Naive thymus-derived CD4-positive, alpha-beta T cell (primary cell): ENCODE data around the gene SPATA33. TPM values are rescaled to one million over a fixed set of nuclear protein-coding genes. Genes with fewer than 3 reads are reported as not detected.
"Not testable (repeated sequence)": the region's sequence is repeated elsewhere in the genome, so short reads cannot be mapped to it uniquely, and the experiment has no call there.

Experiments used
- ATAC-seq: fragments of 150-1000 bp; cut with Tn5 transposase; 2 replicates; pipeline ENCODE4 v1.10.0; 2021; ENCODE audit warnings: mild to moderate bottlenecking, moderate library complexity
- CTCF ChIA-PET: fragments of 350-600 bp; sonication (Branson Sonifier 250); formaldehyde crosslinking; loops from one replicate; lab custom pipeline; 2021; ENCODE audit warnings: antibody characterized with exemption; lab: Charles Lee
- POLR2A ChIA-PET: fragments of 350-600 bp; sonication (Branson Sonifier 250); formaldehyde crosslinking; loops from one replicate; lab custom pipeline; 2021; ENCODE audit warnings: antibody characterized with exemption, inconsistent platforms; lab: Charles Lee
- DNase-seq, 9 donors: peaks; one replicate each; pipeline versions ENCODE4 v3.0.0 to v3.0.0-alpha.2; 2020 to 2022; ENCODE audit warnings: mixed read lengths in 1 of 9
- H3K27ac ChIP-seq: one replicate; pipeline ENCODE4 v1.7.0; 2013; ENCODE audit warnings: mild to moderate bottlenecking, low read depth, low read length, moderate library complexity
- H3K27me3 ChIP-seq, 2 donors: one replicate each; pipeline ENCODE4 v1.7.0; 2013; ENCODE audit warnings: low read length in 2 of 2, mild to moderate bottlenecking in 2 of 2, moderate library complexity in 2 of 2; ENCODE audit not compliant: control insufficient read depth in 2 of 2, insufficient read depth in 2 of 2
- H3K36me3 ChIP-seq, 3 experiments: 1 replicate in 2 of 3; 2 replicates in 1 of 3; pipeline ENCODE4 v1.7.0; 2013; ENCODE audit warnings: low read length in 3 of 3, mild to moderate bottlenecking in 3 of 3, moderate library complexity in 1 of 3; ENCODE audit not compliant: insufficient read depth in 3 of 3, control insufficient read depth in 2 of 3
- H3K4me1 ChIP-seq, 2 donors: one replicate each; pipeline ENCODE4 v1.7.0; 2013; ENCODE audit warnings: low read length in 2 of 2, mild to moderate bottlenecking in 2 of 2, moderate library complexity in 1 of 2; ENCODE audit not compliant: control insufficient read depth in 2 of 2, insufficient read depth in 2 of 2
- H3K4me3 ChIP-seq: 2 replicates; pipeline ENCODE4 v1.7.0; 2013; ENCODE audit warnings: mild to moderate bottlenecking, low read length
- H3K9me3 ChIP-seq, 3 experiments: 1 replicate in 2 of 3; 2 replicates in 1 of 3; pipeline ENCODE4 v1.7.0; 2013; ENCODE audit warnings: low read length in 3 of 3; ENCODE audit not compliant: control insufficient read depth in 2 of 3
- H3K27ac Mint-ChIP-seq, 9 donors: one replicate each; pipeline ENCODE4 v1.8.0; 2020 to 2022; ENCODE audit warnings: mixed read lengths in 9 of 9, mild to moderate bottlenecking in 8 of 9, moderate library complexity in 5 of 9, inconsistent platforms in 2 of 9
- H3K27me3 Mint-ChIP-seq, 5 donors: one replicate each; pipeline ENCODE4 v1.8.0; 2021 to 2022; ENCODE audit warnings: mixed read lengths in 5 of 5, mild to moderate bottlenecking in 1 of 5
- H3K36me3 Mint-ChIP-seq, 5 donors: one replicate each; pipeline ENCODE4 v1.8.0; 2020 to 2022; ENCODE audit warnings: mixed read lengths in 5 of 5, mild to moderate bottlenecking in 3 of 5, inconsistent platforms in 1 of 5
- H3K4me1 Mint-ChIP-seq, 7 donors: one replicate each; pipeline ENCODE4 v1.8.0; 2020 to 2022; ENCODE audit warnings: mixed read lengths in 7 of 7, mild to moderate bottlenecking in 3 of 7, inconsistent platforms in 1 of 7
- H3K4me3 Mint-ChIP-seq, 10 donors: one replicate each; pipeline ENCODE4 v1.8.0; 2020 to 2022; ENCODE audit warnings: mild to moderate bottlenecking in 10 of 10, mixed read lengths in 10 of 10, moderate library complexity in 6 of 10, inconsistent platforms in 2 of 10
- H3K9me3 Mint-ChIP-seq, 11 donors: one replicate each; pipeline ENCODE4 v1.8.0; 2020 to 2022; ENCODE audit warnings: mixed read lengths in 11 of 11, mild to moderate bottlenecking in 4 of 11, inconsistent platforms in 1 of 11, moderate library complexity in 1 of 11
- intact Hi-C, 2 donors: fragments of 100-400 bp; cut with micrococcal nuclease; formaldehyde crosslinking; loops; one replicate each; pipeline ENCODE4 v1.15.1; 2023
- polyA plus RNA-seq, 2 donors: library from polyadenylated mRNA; unstranded; fragments of 300-500 nt; fragmentation: Illumina TruSeq; gene quantifications; one replicate each; pipeline ENCODE4 v1.2.3, GENCODE V29; 2021
- total RNA-seq, 6 experiments: library from RNA in 5 of 6; stranded (reverse) in 5 of 6; gene quantifications; 1 replicate in 5 of 6; 2 replicates in 1 of 6; pipeline ENCODE4 v1.2.3 and lab custom pipeline; 2021 to 2026

Gene SPATA33
- total and polyA plus RNA-seq, 7 experiments from 2014 or later, result 2.4 to 17.0 (median 6.6) TPM

DNA sequence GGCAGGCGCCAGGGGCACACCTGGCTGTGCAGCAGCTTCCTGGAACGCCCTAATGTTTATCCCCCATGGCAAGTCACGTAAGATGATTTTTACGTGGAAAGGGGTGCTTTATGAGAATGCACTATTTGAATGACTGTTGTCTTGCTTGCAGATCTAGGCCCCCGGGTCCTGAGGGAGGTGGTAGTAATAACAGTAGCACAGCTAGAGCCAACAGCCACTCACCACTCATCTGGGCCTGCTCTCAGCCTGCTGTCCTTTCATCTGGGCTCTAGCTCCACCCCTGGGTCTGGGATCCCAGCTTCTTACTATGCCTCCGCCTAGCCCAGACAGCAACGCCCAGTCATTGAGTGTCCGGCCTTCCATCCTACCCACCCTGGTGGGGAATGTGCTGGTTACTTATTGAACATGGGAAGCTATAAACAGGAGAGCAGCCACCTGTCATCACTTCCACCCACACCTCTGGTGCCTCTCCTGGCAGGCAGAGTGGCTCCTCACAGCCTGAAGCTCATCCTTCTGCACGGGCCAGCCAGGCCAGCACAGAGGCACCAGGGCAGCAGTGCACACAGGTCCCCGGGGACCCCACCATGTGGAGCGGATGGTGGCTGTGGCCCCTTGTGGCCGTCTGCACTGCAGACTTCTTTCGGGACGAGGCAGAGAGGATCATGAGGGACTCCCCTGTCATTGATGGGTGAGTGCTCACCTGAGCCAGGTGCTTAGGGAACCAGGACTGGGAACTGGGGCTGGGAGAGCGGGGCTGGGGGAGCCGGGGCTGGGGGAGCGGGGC lies 27.6 kb upstream of the SPATA33 start:
- Histone ChIP-seq H3K27me3 (no peaks in the 10 kb centered on the region), H3K4me1 (no peaks in the 10 kb centered on the region), H3K36me3 (no peaks in the 10 kb centered on the region), H3K27ac (no peak overlapping the region), H3K4me3 (no peak overlapping the region), H3K9me3 (no peaks in the 10 kb centered on the region)
- CTCF ChIA-PET, result no interaction called here
- DNase-seq (no peak), ATAC-seq (no peak)
- Mint-ChIP-seq H3K36me3 (no peaks in the 10 kb centered on the region), H3K4me1 (no peaks in the 10 kb centered on the region), H3K4me3 (no peak overlapping the region), H3K27ac (no peak overlapping the region), H3K9me3 (no peaks in the 10 kb centered on the region), H3K27me3 (peaks cover 0 to 6% (median 0%) of the 10 kb centered on the region in 5 donors)
- POLR2A ChIA-PET, result no interaction called here
- intact Hi-C loops, result no loop called here

DNA sequence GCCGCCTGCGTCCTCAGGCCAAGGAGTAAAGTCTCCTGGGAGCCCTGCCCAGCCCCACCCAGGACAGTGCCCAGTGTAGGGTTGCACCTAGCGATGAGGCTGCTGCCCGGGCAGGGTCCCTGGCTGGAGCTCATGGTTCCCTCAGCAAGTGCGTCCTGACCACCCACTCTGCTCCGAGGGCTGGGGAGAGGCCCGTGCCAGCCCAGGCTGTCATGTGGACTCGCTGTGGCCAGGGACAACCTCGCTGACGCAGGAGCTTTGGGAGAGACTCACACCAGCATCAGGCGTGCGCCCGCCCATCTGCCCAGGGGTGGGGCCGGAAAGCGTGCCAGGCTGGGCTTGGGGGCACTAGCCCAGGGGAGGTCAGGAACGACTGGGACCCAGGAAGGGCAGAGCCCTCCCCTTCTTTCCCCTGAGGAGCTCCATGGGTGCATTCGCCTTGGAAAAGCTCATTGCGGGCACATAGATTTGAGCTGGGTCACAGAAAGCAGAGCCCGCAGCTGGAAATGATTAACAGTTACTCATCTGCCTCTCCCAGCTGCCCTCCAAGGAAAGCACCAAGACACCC lies 24.5 kb upstream of the SPATA33 start:
- Histone ChIP-seq H3K4me3 (no peak overlapping the region), H3K36me3 (no peaks in the 10 kb centered on the region), H3K27me3 (no peaks in the 10 kb centered on the region), H3K4me1 (no peaks in the 10 kb centered on the region), H3K9me3 (no peaks in the 10 kb centered on the region), H3K27ac (no peak overlapping the region)
- H3K4me1 Mint-ChIP-seq, result no peaks in the 10 kb centered on the region
- ChIA-PET CTCF (interaction anchor here (0.7 kb wide), 1 partner anchor 355 kb away, joined by 3 read pairs; no protein-coding TSS in a partner anchor), POLR2A (no interaction called here)
- ATAC-seq (no peak), DNase-seq (no peak)
- H3K27ac Mint-ChIP-seq, result no peak overlapping the region
- peaks cover 0 to 3% (median 0%) of the 10 kb centered on the region in 5 donors for H3K27me3 Mint-ChIP-seq
- no peaks in the 10 kb centered on the region for H3K9me3 Mint-ChIP-seq
- intact Hi-C loops, result no loop called here
- no peaks in the 10 kb centered on the region for H3K36me3 Mint-ChIP-seq
- no peak overlapping the region for H3K4me3 Mint-ChIP-seq

DNA sequence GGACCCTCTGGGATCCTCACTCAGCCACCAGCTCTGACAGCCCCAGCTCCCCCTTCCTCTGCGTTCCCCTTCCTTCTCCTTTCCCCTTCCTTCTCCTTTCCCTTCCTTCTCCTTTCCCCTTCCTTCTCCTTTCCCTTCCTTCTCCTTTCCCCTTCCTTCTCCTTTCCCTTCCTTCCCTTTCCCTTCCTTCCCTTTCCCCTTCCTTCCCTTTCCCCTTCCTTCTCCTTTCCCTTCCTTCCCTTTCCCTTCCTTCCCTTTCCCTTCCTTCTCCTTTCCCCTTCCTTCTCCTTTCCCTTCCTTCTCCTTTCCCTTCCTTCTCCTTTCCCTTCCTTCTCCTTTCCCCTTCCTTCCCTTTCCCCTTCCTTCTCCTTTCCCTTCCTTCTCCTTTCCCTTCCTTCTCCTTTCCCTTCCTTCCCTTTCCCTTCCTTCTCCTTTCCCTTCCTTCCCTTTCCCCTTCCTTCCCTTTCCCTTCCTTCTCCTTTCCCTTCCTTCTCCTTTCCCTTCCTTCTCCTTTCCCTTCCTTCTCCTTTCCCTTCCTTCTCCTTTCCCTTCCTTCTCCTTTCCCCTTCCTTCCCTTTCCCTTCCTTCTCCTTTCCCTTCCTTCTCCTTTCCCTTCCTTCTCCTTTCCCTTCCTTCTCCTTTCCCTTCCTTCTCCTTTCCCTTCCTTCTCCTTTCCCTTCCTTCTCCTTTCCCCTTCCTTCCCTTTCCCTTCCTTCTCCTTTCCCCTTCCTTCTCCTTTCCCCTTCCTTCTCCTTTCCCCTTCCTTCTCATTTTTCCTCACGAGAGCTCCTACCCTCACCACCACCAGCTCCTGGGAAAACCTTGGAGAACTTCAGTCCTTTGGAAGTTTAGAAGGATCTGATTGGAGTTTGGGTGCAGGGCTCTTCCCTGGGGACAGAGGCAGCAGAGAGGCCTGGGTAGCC lies 22.9 kb upstream of the SPATA33 start:
- intact Hi-C loops, H3K36me3 ChIP-seq, H3K9me3 ChIP-seq, H3K27ac ChIP-seq, POLR2A ChIA-PET, H3K27me3 Mint-ChIP-seq, H3K36me3 Mint-ChIP-seq, ATAC-seq, H3K27ac Mint-ChIP-seq, H3K9me3 Mint-ChIP-seq, H3K4me3 Mint-ChIP-seq, H3K4me3 ChIP-seq, H3K4me1 ChIP-seq, DNase-seq, H3K4me1 Mint-ChIP-seq, H3K27me3 ChIP-seq: not testable (repeated sequence)
- CTCF ChIA-PET, result interaction anchor here (0.6 kb wide), 1 partner anchor 119 kb away, joined by 4 read pairs; no protein-coding TSS in a partner anchor

DNA sequence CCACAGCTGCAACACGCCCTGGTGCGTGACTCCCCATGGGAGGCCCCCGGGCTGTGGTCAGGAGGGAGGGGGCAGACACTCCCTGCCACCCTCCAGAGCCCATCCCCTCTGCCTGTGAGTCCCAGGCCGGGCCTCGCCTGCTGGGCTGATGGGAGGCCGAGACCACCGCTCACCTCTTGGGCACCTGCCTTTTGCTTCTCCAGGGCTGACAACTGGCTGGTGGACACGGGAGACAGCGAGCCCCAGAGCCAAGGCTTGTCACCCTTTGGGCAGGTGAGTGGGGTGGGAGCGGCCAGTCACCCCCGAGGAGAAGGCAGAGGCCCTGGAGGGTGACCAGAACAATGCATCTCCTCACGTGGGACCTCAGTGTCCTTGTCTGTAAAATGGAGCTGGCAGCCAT lies 21.0 kb upstream of the SPATA33 start:
- POLR2A ChIA-PET, result no interaction called here

DNA sequence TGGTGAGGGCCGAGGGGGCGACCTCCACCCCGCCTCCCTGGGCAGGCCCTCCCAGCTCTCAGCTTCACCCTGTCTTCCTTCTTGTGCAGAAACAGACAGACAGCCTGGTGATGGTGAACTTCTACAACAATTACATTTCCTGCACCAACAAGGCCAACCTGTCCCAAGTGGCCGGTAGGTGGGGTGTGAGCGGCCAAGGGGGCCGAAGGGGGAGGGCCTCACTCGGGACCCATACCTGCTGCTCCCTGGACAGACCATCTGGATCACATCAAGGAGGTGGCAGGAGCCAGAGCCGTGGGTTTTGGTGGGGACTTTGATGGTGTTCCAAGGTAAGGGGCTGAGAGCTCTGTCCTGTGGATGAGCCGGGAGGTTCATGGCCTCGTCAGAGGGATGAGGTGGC lies 20.3 kb upstream of the SPATA33 start:
- no peak overlapping the region for H3K4me3 Mint-ChIP-seq
- Histone ChIP-seq H3K4me1 (no peaks in the 10 kb centered on the region), H3K4me3 (no peak overlapping the region), H3K9me3 (no peaks in the 10 kb centered on the region), H3K27ac (no peak overlapping the region), H3K27me3 (no peaks in the 10 kb centered on the region), H3K36me3 (no peaks in the 10 kb centered on the region)
- ATAC-seq (no peak), DNase-seq (no peak)
- intact Hi-C loops, result no loop called here
- H3K4me1 Mint-ChIP-seq, result peaks cover 0 to 10% (median 7%) of the 10 kb centered on the region in 7 donors
- H3K36me3 Mint-ChIP-seq, result no peaks in the 10 kb centered on the region
- no peaks in the 10 kb centered on the region for H3K9me3 Mint-ChIP-seq
- no peak overlapping the region for H3K27ac Mint-ChIP-seq
- CTCF ChIA-PET, result no interaction called here
- H3K27me3 Mint-ChIP-seq, result no peaks in the 10 kb centered on the region
- POLR2A ChIA-PET, result interaction anchor here (0.7 kb wide), 1 partner anchor 612 kb away, joined by 3 read pairs; no protein-coding TSS in a partner anchor

More for the DNA sequence above, 21.0 kb upstream of the SPATA33 start:
- Histone ChIP-seq H3K27ac (no peak overlapping the region), H3K36me3 (no peaks in the 10 kb centered on the region), H3K9me3 (no peaks in the 10 kb centered on the region), H3K4me1 (no peaks in the 10 kb centered on the region), H3K4me3 (no peak overlapping the region), H3K27me3 (no peaks in the 10 kb centered on the region)
- Mint-ChIP-seq H3K4me1 (peaks cover 0 to 10% (median 7%) of the 10 kb centered on the region in 7 donors), H3K36me3 (no peaks in the 10 kb centered on the region), H3K27me3 (peaks cover 0 to 2% (median 0%) of the 10 kb centered on the region in 5 donors), H3K9me3 (no peaks in the 10 kb centered on the region), H3K4me3 (no peak overlapping the region), H3K27ac (no peak overlapping the region)
- CTCF ChIA-PET, result no interaction called here
- intact Hi-C loops, result no loop called here
- DNase-seq, result no peak
- ATAC-seq, result no peak

DNA sequence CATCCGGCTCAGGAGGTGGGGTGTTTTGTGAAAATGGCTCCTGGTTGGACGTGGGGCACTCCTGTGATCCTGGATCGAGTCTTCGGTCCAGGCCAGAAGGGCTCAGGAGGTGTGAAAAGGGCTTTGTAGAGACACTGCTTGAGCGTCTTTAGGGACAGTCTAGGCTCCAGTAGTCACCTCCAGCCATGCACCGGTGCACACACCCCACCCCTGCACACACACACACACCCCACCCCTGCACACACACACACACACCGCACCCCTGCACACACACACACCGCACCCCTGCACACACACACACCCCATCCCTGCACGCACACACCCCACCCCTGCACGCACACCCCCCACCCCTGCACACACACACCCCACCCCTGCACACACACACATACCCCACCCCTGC lies 19.2 kb upstream of the SPATA33 start:
- H3K9me3 ChIP-seq, result no peaks in the 10 kb centered on the region
- DNase-seq, result no peak
- intact Hi-C loops, result no loop called here
- no peak for ATAC-seq
- no peak overlapping the region for H3K27ac ChIP-seq
- Mint-ChIP-seq H3K36me3 (no peaks in the 10 kb centered on the region), H3K4me3 (no peak overlapping the region), H3K27ac (no peak overlapping the region), H3K27me3 (no peaks in the 10 kb centered on the region), H3K9me3 (no peaks in the 10 kb centered on the region), H3K4me1 (peaks cover 0 to 10% (median 7%) of the 10 kb centered on the region in 7 donors)
- ChIA-PET POLR2A (interaction anchor here (0.5 kb wide), 1 partner anchor 239 kb away, joined by 5 read pairs; no protein-coding TSS in a partner anchor), CTCF (no interaction called here)
- no peaks in the 10 kb centered on the region for H3K4me1 ChIP-seq
- no peaks in the 10 kb centered on the region for H3K27me3 ChIP-seq
- no peak overlapping the region for H3K4me3 ChIP-seq
- H3K36me3 ChIP-seq, result no peaks in the 10 kb centered on the region
